Duodenal mucosa (tissue), 2 donors: ENCODE measurements around the gene PDCD6IP.
A peak's percentile ranks its signal among the peaks of the same experiment; 100 is the strongest.
"Not testable (repeated sequence)": the region's sequence is repeated elsewhere in the genome, so short reads cannot be mapped to it uniquely, and the experiment has no call there.

ENCODE experiments used
- H3K27ac ChIP-seq: one replicate; pipeline ENCODE4 v1.7.0; 2013; ENCODE audit warnings: low read depth, low read length
- H3K27me3 ChIP-seq, 2 donors: one replicate each; pipeline ENCODE4 v1.7.0; 2013; ENCODE audit warnings: low read length in 2 of 2, control low read depth in 1 of 2; ENCODE audit not compliant: insufficient read depth in 2 of 2, control insufficient read depth in 1 of 2
- H3K36me3 ChIP-seq, 2 donors: one replicate each; pipeline ENCODE4 v1.7.0; 2013; ENCODE audit warnings: low read length in 2 of 2, control low read depth in 1 of 2; ENCODE audit not compliant: insufficient read depth in 2 of 2, control insufficient read depth in 1 of 2
- H3K4me1 ChIP-seq, 2 donors: one replicate each; pipeline ENCODE4 v1.7.0; 2013; ENCODE audit warnings: low read length in 2 of 2, control low read depth in 1 of 2; ENCODE audit not compliant: insufficient read depth in 2 of 2, control insufficient read depth in 1 of 2
- H3K4me3 ChIP-seq, 2 donors: one replicate each; pipeline ENCODE4 v1.7.0; 2013; ENCODE audit warnings: low read length in 2 of 2, low read depth in 1 of 2
- H3K9ac ChIP-seq, 2 donors: one replicate each; pipeline ENCODE4 v1.7.0; 2013; ENCODE audit warnings: low read length in 2 of 2, low read depth in 1 of 2
- H3K9me3 ChIP-seq, 2 donors: one replicate each; pipeline ENCODE4 v1.7.0; 2013; ENCODE audit warnings: low read length in 2 of 2, control low read depth in 1 of 2; ENCODE audit not compliant: control insufficient read depth in 1 of 2

PDCD6IP gene

GRCh38 chr3:33777996-33778395, 20.4 kb upstream of the PDCD6IP start:
- H3K9me3 ChIP-seq: no peaks in the 10 kb centered on the region
- no peak overlapping the region for H3K27ac ChIP-seq
- no peak overlapping the region for H3K9ac ChIP-seq
- H3K36me3 ChIP-seq: no peaks in the 10 kb centered on the region
- H3K4me3 ChIP-seq: no peak overlapping the region
- no peaks in the 10 kb centered on the region for H3K4me1 ChIP-seq
- H3K27me3 ChIP-seq: no peaks in the 10 kb centered on the region

- no peaks in the 10 kb centered on the region for H3K4me1 ChIP-seq
- H3K36me3 ChIP-seq: no peaks in the 10 kb centered on the region
- no peaks in the 10 kb centered on the region for H3K27me3 ChIP-seq
- H3K9me3 ChIP-seq: no peaks in the 10 kb centered on the region
- no peak overlapping the region for H3K4me3 ChIP-seq
- H3K27ac ChIP-seq: no peak overlapping the region
- H3K9ac ChIP-seq: no peak overlapping the region
Observed at GRCh38 chr3:33779751-33780150, 18.7 kb upstream of the PDCD6IP start.

DNA sequence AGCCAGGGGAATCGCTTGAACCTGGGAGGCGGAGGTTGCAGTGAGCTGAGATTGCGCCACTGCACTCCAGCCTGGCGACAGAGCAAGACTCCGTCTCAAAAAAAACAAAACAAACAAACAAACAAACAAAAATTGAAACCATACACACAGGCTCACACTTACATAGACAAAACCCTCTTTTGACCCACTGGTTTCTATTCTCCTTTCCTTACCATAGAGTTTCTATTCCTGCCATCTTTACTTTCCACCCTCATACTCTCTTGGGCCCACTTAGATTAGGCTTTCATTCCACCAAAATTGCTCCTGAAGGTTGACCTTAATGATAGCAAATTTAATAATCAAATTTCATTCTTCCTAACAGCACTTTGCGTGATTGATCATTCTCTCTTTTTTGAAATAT, 17.0 kb upstream of the PDCD6IP start:
- H3K9ac ChIP-seq, H3K27me3 ChIP-seq, H3K36me3 ChIP-seq, H3K4me3 ChIP-seq, H3K4me1 ChIP-seq, H3K9me3 ChIP-seq, H3K27ac ChIP-seq: not testable (repeated sequence)

GRCh38 chr3:33786565-33787327, 11.7 kb upstream of the PDCD6IP start:
- no peaks in the 10 kb centered on the region for H3K27me3 ChIP-seq
- no peaks in the 10 kb centered on the region for H3K9me3 ChIP-seq
- no peak overlapping the region for H3K9ac ChIP-seq
- peak overlapping the region in 1 of 2 donors; percentile 32 for H3K4me3 ChIP-seq
- no peak overlapping the region for H3K27ac ChIP-seq
- H3K36me3 ChIP-seq: no peaks in the 10 kb centered on the region
- H3K4me1 ChIP-seq: no peaks in the 10 kb centered on the region

- no peaks in the 10 kb centered on the region for H3K9me3 ChIP-seq
- H3K9ac ChIP-seq: no peak overlapping the region
- peak overlapping the region; percentile 32 to 34 for H3K4me3 ChIP-seq
Observed at GRCh38 chr3:33787328-33788009, 11.0 kb upstream of the PDCD6IP start.

GRCh38 chr3:33789183-33789954, 9.1 kb upstream of the PDCD6IP start:
- Histone ChIP-seq H3K36me3 (no peaks in the 10 kb centered on the region), H3K4me3 (no peak overlapping the region), H3K27me3 (no peaks in the 10 kb centered on the region), H3K4me1 (no peaks in the 10 kb centered on the region), H3K27ac (no peak overlapping the region), H3K9me3 (no peaks in the 10 kb centered on the region), H3K9ac (no peak overlapping the region)

More at GRCh38 chr3:33787328-33788009, 11.0 kb upstream of the PDCD6IP start:
- H3K27ac ChIP-seq: no peak overlapping the region
- no peaks in the 10 kb centered on the region for H3K36me3 ChIP-seq
- no peaks in the 10 kb centered on the region for H3K27me3 ChIP-seq
- no peaks in the 10 kb centered on the region for H3K4me1 ChIP-seq

GRCh38 chr3:33790091-33790490, 8.3 kb upstream of the PDCD6IP start:
- Histone ChIP-seq H3K36me3 (no peaks in the 10 kb centered on the region), H3K4me3 (no peak overlapping the region), H3K9me3 (no peaks in the 10 kb centered on the region), H3K27ac (no peak overlapping the region), H3K27me3 (no peaks in the 10 kb centered on the region), H3K9ac (no peak overlapping the region), H3K4me1 (no peaks in the 10 kb centered on the region)

DNA sequence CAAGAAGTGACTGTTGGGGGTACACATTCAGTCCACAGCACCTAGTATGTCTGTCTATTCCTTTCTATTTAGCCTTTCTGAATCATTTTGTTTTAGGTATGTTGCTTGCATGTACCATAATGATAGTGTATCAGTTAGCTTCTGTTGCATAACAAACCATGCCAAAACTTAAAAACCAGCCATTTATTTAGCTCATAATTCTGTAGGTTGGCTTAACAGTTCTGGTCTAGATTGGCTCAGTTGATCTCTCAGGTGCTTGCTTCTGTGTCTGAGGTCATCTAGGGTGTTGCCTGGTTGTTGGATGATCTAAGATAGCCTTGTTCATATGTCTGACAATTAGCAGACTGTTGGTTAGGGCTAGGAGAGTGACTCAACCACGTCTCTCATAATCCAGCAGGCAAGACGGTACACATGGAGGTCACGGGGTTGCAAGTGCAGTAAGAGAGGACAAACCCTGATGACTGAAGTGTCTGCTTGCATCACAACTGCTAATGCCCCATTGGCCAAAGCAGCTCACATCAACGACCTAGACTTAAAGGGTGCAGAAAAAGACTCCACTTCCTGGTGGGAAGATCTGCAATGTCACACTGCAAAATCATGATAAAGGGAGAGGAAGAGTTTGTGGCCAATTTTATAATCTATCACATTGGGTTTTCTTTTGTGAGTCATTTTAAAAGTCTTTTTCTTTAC, 6.8 kb upstream of the PDCD6IP start:
- no peak overlapping the region for H3K4me3 ChIP-seq
- H3K9ac ChIP-seq: no peak overlapping the region
- H3K27me3 ChIP-seq: no peaks in the 10 kb centered on the region
- no peaks in the 10 kb centered on the region for H3K4me1 ChIP-seq
- H3K9me3 ChIP-seq: no peaks in the 10 kb centered on the region
- no peak overlapping the region for H3K27ac ChIP-seq
- H3K36me3 ChIP-seq: no peaks in the 10 kb centered on the region

DNA sequence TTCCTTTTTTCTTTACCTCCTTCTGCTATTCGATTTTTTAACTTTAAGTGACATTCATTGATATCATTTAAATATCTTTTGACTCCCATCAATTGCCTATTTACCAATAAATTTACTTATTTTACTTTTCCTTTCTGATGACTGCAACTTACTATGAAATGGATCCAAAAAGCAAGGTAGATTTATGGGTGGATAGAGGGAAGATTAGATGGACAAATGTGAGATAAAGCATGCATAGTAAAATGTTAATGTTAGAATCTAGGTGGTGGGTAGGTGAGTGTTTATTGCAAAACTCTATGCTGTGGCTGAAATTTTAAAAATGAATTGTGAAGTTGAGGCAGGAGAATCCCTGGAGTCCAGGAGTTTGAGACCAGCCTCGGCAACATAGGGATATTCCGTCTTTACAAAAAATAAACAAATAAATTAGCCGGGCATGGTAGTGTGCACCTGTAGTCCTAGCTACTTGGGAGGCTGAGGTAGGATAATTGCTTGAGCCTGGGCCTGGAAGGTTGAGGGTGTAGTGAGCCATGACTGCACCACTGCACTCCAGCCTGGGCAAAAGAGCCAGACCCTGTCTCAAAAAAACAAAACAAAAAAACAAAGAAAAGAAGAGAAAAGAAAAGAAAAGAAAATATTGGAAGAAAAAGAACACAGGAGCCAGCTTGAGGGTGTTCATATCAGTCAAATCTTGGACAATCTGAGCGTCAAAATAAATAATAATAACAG, 6.1 kb upstream of the PDCD6IP start:
- H3K4me3 ChIP-seq: no peak overlapping the region

More for the DNA sequence above, 6.1 kb upstream of the PDCD6IP start:
- Histone ChIP-seq H3K27ac (no peak overlapping the region), H3K9me3 (no peaks in the 10 kb centered on the region), H3K27me3 (no peaks in the 10 kb centered on the region), H3K36me3 (no peaks in the 10 kb centered on the region), H3K9ac (no peak overlapping the region), H3K4me1 (peaks cover 1 to 2% of the 10 kb centered on the region in 2 donors)
